SK-N-DZ (cell line): ENCODE data around the gene SRRM5. TPM values are rescaled to one million over a fixed set of nuclear protein-coding genes. Genes with fewer than 3 reads are reported as not detected.
"Not testable (repeated sequence)": the region's sequence is repeated elsewhere in the genome, so short reads cannot be mapped to it uniquely, and the experiment has no call there.

ENCODE experiments used
- DNase-seq: peaks from one replicate; pipeline ENCODE4 v3.0.0-alpha.2; 2015; ENCODE audit warnings: low spot score
- polyA plus RNA-seq, 2 experiments: library from polyadenylated mRNA; depleted of rRNA; stranded (reverse); fragments of >200 nt; gene quantifications; 2 replicates each; pipeline ENCODE4 v1.2.3, GENCODE V29; 2014

The SRRM5 gene
- polyA plus RNA-seq (2014; cell fraction: cytosol; rRNA removed), result 0.36 TPM in 1 of 2 replicates, not detected in the other
- polyA plus RNA-seq (2014; cell fraction: nucleus; rRNA removed), result 0.67 and 1.2 TPM in 2 replicates

- no peak for DNase-seq
Measured at GRCh38 chr19:43611788-43612187, at the start of gene SRRM5. Gene SRRM5, plus strand, starts transcription at chr19:43612088. Its CDS starts 34 bp downstream, at chr19:43612122.

- DNase-seq, result no peak
Measured at GRCh38 chr19:43562226-43562697, 49.6 kb upstream of the SRRM5 start.

- DNase-seq, result no peak
Measured at GRCh38 chr19:43562698-43563241, 49.1 kb upstream of the SRRM5 start.

- no peak for DNase-seq
Measured at GRCh38 chr19:43563816-43564457, 48.0 kb upstream of the SRRM5 start.

GRCh38 chr19:43564800-43565199 lies 47.1 kb upstream of the SRRM5 start:
- peak; percentile 15 for DNase-seq

- no peak for DNase-seq
Measured at GRCh38 chr19:43569657-43570056, 42.2 kb upstream of the SRRM5 start.

- DNase-seq, result no peak
Measured at GRCh38 chr19:43570174-43570791, 41.6 kb upstream of the SRRM5 start.

- no peak for DNase-seq
Measured at GRCh38 chr19:43572171-43572588, 39.7 kb upstream of the SRRM5 start.

GRCh38 chr19:43574424-43575155 lies 37.3 kb upstream of the SRRM5 start:
- DNase-seq, result no peak

- DNase-seq, result peak; percentile 98
Measured at GRCh38 chr19:43575156-43575950, 36.5 kb upstream of the SRRM5 start, which contains the start of the genes PINLYP and XRCC1. Gene PINLYP, plus strand, starts transcription at chr19:43575801. Its CDS starts 1,391 bp downstream, at chr19:43577192. Gene XRCC1, minus strand, starts transcription at chr19:43575527. Its CDS starts 69 bp downstream, at chr19:43575458.

GRCh38 chr19:43575955-43576878 lies 35.7 kb upstream of the SRRM5 start:
- DNase-seq, result peak; percentile 12

GRCh38 chr19:43578787-43579186 lies 33.1 kb upstream of the SRRM5 start:
- DNase-seq, result no peak

- no peak for DNase-seq
Measured at GRCh38 chr19:43581467-43581866, 30.4 kb upstream of the SRRM5 start.

- DNase-seq, result no peak
Measured at GRCh38 chr19:43582495-43582894, 29.4 kb upstream of the SRRM5 start.

- no peak for DNase-seq
Measured at GRCh38 chr19:43584484-43584883, 27.4 kb upstream of the SRRM5 start.

- no peak for DNase-seq
Measured at GRCh38 chr19:43586346-43586745, 25.5 kb upstream of the SRRM5 start.

- not testable (repeated sequence) for DNase-seq
Measured at GRCh38 chr19:43587029-43587428, 24.9 kb upstream of the SRRM5 start.

GRCh38 chr19:43589277-43589676 lies 22.6 kb upstream of the SRRM5 start:
- DNase-seq, result no peak

GRCh38 chr19:43589678-43590077 lies 22.2 kb upstream of the SRRM5 start:
- no peak for DNase-seq
